GM23338 (cell line): ENCODE results near the gene EN2. TPM values are rescaled to one million over a fixed set of nuclear protein-coding genes. Genes with fewer than 3 reads are reported as not detected.
"Not testable (repeated sequence)": the region's sequence is repeated elsewhere in the genome, so short reads cannot be mapped to it uniquely, and the experiment has no call there.

ENCODE experiments used
- ATAC-seq: fragments of 200-7000 bp; cut with Tn5 transposase; 3 replicates; pipeline ENCODE4 v1.9.1; 2020
- DNase-seq: peaks from one replicate; pipeline ENCODE4 v3.0.0-alpha.2; 2015; ENCODE audit warnings: low spot score
- H2AFZ ChIP-seq: fragments of 200-600 bp; sonication (generic); 2 replicates; pipeline ENCODE4 v1.8.0; 2016; ENCODE audit warnings: antibody characterized with exemption, mild to moderate bottlenecking, moderate library complexity
- H3F3A ChIP-seq: fragments of 200-600 bp; sonication (generic); replicated peaks from 2 replicates; pipeline ENCODE4 v1.8.0; 2017; ENCODE audit warnings: antibody characterized with exemption, mixed run types, low read depth
- H3K27ac ChIP-seq: fragments of 200-600 bp; sonication (generic); 2 replicates; pipeline ENCODE4 v1.6.1; 2016; ENCODE audit warnings: low read depth
- H3K27me3 ChIP-seq: fragments of 200-600 bp; sonication (generic); 2 replicates; pipeline ENCODE4 v1.8.0; 2016; ENCODE audit warnings: mild to moderate bottlenecking, mixed run types, moderate library complexity; ENCODE audit not compliant: insufficient read depth
- H3K36me3 ChIP-seq: fragments of 200-600 bp; sonication (generic); 2 replicates; pipeline ENCODE4 v1.8.0; 2016; ENCODE audit warnings: mild to moderate bottlenecking; ENCODE audit not compliant: insufficient read depth
- H3K4me1 ChIP-seq: fragments of 200-600 bp; sonication (generic); 2 replicates; pipeline ENCODE4 v1.8.0; 2016; ENCODE audit warnings: mild to moderate bottlenecking, moderate library complexity; ENCODE audit not compliant: insufficient read depth
- H3K4me2 ChIP-seq: fragments of 200-600 bp; sonication (generic); 2 replicates; pipeline ENCODE4 v1.7.1; 2017; ENCODE audit warnings: mixed run types
- H3K4me3 ChIP-seq: fragments of 200-600 bp; sonication (generic); 2 replicates; pipeline ENCODE4 v1.6.1; 2016; ENCODE audit warnings: mixed run types
- H3K79me2 ChIP-seq: fragments of 200-600 bp; sonication (generic); replicated peaks from 2 replicates; pipeline ENCODE4 v1.8.0; 2017; ENCODE audit warnings: mild to moderate bottlenecking; ENCODE audit not compliant: insufficient read depth
- H3K9me2 ChIP-seq: fragments of 200-600 bp; sonication (generic); 2 replicates; pipeline ENCODE4 v1.8.0; 2017; ENCODE audit not compliant: insufficient read depth
- H4K20me1 ChIP-seq: fragments of 200-600 bp; sonication (generic); replicated peaks from 2 replicates; pipeline ENCODE4 v1.8.0; 2017; ENCODE audit warnings: mild to moderate bottlenecking; ENCODE audit not compliant: insufficient read depth
- H3K27ac Mint-ChIP-seq: 2 replicates; pipeline ENCODE4 v1.8.0; 2020; ENCODE audit warnings: inconsistent platforms, mild to moderate bottlenecking, moderate library complexity, mixed read lengths
- H3K27me3 Mint-ChIP-seq: 3 replicates; pipeline ENCODE4 v1.8.0; 2022; ENCODE audit warnings: low read depth, mild to moderate bottlenecking, moderate library complexity, mixed read lengths, inconsistent platforms; ENCODE audit not compliant: insufficient read depth, poor library complexity
- H3K36me3 Mint-ChIP-seq: 3 replicates; pipeline ENCODE4 v1.8.0; 2021; ENCODE audit warnings: low read depth, mild to moderate bottlenecking, inconsistent platforms, moderate library complexity, mixed read lengths
- H3K4me1 Mint-ChIP-seq: 3 replicates; pipeline ENCODE4 v1.8.0; 2020; ENCODE audit warnings: mild to moderate bottlenecking, inconsistent platforms, mixed read lengths
- H3K4me3 Mint-ChIP-seq: 3 replicates; pipeline ENCODE4 v1.8.0; 2021; ENCODE audit warnings: moderate library complexity, mild to moderate bottlenecking, inconsistent platforms, mixed read lengths
- H3K9me3 Mint-ChIP-seq: 3 replicates; pipeline ENCODE4 v1.8.0; 2020; ENCODE audit warnings: moderate library complexity, mild to moderate bottlenecking, inconsistent platforms, mixed read lengths
- CREB1 ChIP-seq: fragments of 250-450 bp; sonication (Bioruptor Pico); IDR thresholded peaks from 2 replicates; pipeline ENCODE4 v1.5.0; 2020; ENCODE audit warnings: low read depth, mild to moderate bottlenecking, moderate library complexity
- CTCF ChIP-seq, 2 experiments: fragments of 200-600 bp in 1 of 2; sonication (generic) in 1 of 2; conservative IDR thresholded peaks; 2 replicates each; pipeline versions ENCODE4 v1.5.1 to v1.6.1; 2016 to 2017; ENCODE audit warnings: antibody characterized with exemption in 2 of 2, low read depth in 2 of 2, mild to moderate bottlenecking in 2 of 2, moderate library complexity in 1 of 2
- EZH2 ChIP-seq: fragments of 200-600 bp; sonication (generic); IDR thresholded peaks from one replicate; pipeline ENCODE4 v1.8.0; 2017; ENCODE audit warnings: antibody characterized with exemption, mild to moderate bottlenecking, low read depth; ENCODE audit not compliant: unreplicated experiment
- EZH2phosphoT487 ChIP-seq: fragments of 200-600 bp; sonication (generic); IDR thresholded peaks from one replicate; pipeline ENCODE4 v1.8.1; 2018; ENCODE audit warnings: antibody characterized with exemption; ENCODE audit not compliant: unreplicated experiment
- JUNB ChIP-seq: IDR thresholded peaks from one replicate; pipeline ENCODE4 v1.6.1; 2016; ENCODE audit warnings: antibody characterized with exemption; ENCODE audit not compliant: unreplicated experiment
- NANOG ChIP-seq: IDR thresholded peaks from 2 replicates; pipeline ENCODE4 v1.6.1; 2016; ENCODE audit warnings: antibody characterized with exemption, borderline replicate concordance
- POLR2AphosphoS5 ChIP-seq: IDR thresholded peaks from 2 replicates; pipeline ENCODE4 v1.6.1; 2016; ENCODE audit warnings: antibody characterized with exemption, low read depth
- ZNF114 ChIP-seq: fragments of 250-450 bp; sonication (Bioruptor Pico); IDR thresholded peaks from 2 replicates; pipeline ENCODE4 v1.5.0; 2020; ENCODE audit warnings: mild to moderate bottlenecking, moderate library complexity
- ZNF462 ChIP-seq: fragments of 250-450 bp; sonication (Bioruptor Pico); IDR thresholded peaks from 2 replicates; pipeline ENCODE4 v1.5.0; 2020; ENCODE audit warnings: mild to moderate bottlenecking, moderate library complexity
- polyA plus RNA-seq: library from polyadenylated mRNA; unstranded; fragments of >200 nt; fragmentation: Nextera tagmentation; extraction: Ambion mirVana; gene quantifications from 2 replicates; pipeline ENCODE4 v1.2.1, GENCODE V29; 2016
- total RNA-seq: library from RNA; depleted of rRNA; stranded (reverse); fragments of >200 nt; shearing (Covaris generic); gene quantifications from 2 replicates; pipeline ENCODE4 v1.2.3, GENCODE V29; 2014

EN2 gene
- total and polyA plus RNA-seq, 2 experiments from 2014 or later: not detected

- TF ChIP-seq ZNF462 (CRISPR knock-in tag): no peak
- TF ChIP-seq EZH2phosphoT487: no peak
- TF ChIP-seq CREB1 (CRISPR knock-in tag): no peak
- no peak for TF ChIP-seq EZH2
- no peak for TF ChIP-seq CTCF (conservative IDR thresholded peaks at IDR 0.05; ENCODE audit: low read depth in 2 of 2)
- no peak for TF ChIP-seq JUNB
- TF ChIP-seq NANOG: no peak
- TF ChIP-seq ZNF114 (CRISPR knock-in tag): no peak
These were observed 16.1 kb upstream of the EN2 start (continued) for GRCh38 chr7:155441856-155442255.

- peaks cover 73% of the 10 kb centered on the region for H3K27me3 ChIP-seq
- peaks cover 12% of the 10 kb centered on the region; the same call in 2 of the 3 replicates for H3K4me1 Mint-ChIP-seq
- no peak overlapping the region for H2AFZ ChIP-seq
- no peaks in the 10 kb centered on the region for H3K9me2 ChIP-seq
- no peak overlapping the region for H3K27ac Mint-ChIP-seq
- H3K27ac ChIP-seq: no peak overlapping the region
- H3K9me3 Mint-ChIP-seq: peaks cover 4% of the 10 kb centered on the region; the same call in 2 of the 3 replicates
- H3K4me3 Mint-ChIP-seq: no peak overlapping the region
- no peak overlapping the region for H3K4me2 ChIP-seq
- H3K36me3 ChIP-seq: no peaks in the 10 kb centered on the region
- peaks cover 12% of the 10 kb centered on the region for H4K20me1 ChIP-seq
- peaks cover 6% of the 10 kb centered on the region; the same call in 1 of the 2 replicates for H3K4me1 ChIP-seq
- H3K27me3 Mint-ChIP-seq: peaks cover 70% of the 10 kb centered on the region
- H3K4me3 ChIP-seq: no peak overlapping the region
- ATAC-seq (no peak), DNase-seq (no peak)
- H3K36me3 Mint-ChIP-seq: no peaks in the 10 kb centered on the region
- H3F3A ChIP-seq: 0 out of 2 replicates have a peak, but pooled peaks cover 3% of the 10 kb centered on the region
- no peaks in the 10 kb centered on the region for H3K79me2 ChIP-seq
- TF ChIP-seq POLR2AphosphoS5: no peak
These were observed 13.2 kb upstream of the EN2 start for GRCh38 chr7:155444746-155445145.

- not testable (repeated sequence) for DNase-seq, H3K4me3 ChIP-seq, H3K36me3 Mint-ChIP-seq, H3K27ac ChIP-seq, H3F3A ChIP-seq, H3K4me2 ChIP-seq, H3K36me3 ChIP-seq, H3K9me2 ChIP-seq, ATAC-seq, H3K79me2 ChIP-seq, H3K27ac Mint-ChIP-seq, H3K4me3 Mint-ChIP-seq, H2AFZ ChIP-seq, H3K9me3 Mint-ChIP-seq
- peaks cover 12% of the 10 kb centered on the region for H4K20me1 ChIP-seq
- peaks cover 81% of the 10 kb centered on the region for H3K27me3 ChIP-seq
- Mint-ChIP-seq H3K4me1 (peaks cover 15% of the 10 kb centered on the region; the same call in 2 of the 3 replicates), H3K27me3 (peaks cover 74% of the 10 kb centered on the region)
- H3K4me1 ChIP-seq: peaks cover 12% of the 10 kb centered on the region; the same call in 1 of the 2 replicates
These were observed 12.3 kb upstream of the EN2 start for GRCh38 chr7:155445606-155446005.
